ENCODE results near the gene MKRN2.
A peak's percentile ranks its signal among the peaks of the same experiment; 100 is the strongest.

The MKRN2 gene

DNA sequence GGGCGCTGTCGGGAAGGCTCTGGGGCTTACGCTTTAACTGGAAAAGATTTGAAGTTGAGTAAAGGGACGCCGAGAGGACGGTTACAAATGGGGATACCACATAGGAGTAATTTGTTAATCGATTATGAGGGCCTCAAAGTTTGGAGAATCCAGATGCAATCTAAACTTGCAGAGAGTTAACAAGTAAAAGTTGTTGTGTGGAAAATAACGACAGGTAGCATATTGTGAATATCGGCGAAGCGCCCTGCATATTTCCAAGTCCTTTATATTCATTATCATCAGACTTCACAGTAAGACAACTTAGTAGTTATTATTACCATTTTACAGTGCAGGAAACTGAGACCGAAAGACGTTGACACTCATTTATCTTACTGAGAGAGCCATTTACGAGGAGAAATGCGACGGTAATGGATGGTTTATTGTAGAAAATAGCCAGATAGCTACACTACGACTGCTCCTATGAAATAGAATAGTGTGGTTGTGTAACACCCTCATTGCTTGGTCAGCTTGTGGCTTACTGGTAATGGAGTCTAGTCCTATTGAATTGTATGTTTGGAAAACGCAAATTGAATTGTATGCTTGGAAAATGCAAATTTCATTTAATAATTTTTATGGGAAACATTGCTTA is 700 bp downstream of the MKRN2 start:
- DNase-seq = no peak

DNA sequence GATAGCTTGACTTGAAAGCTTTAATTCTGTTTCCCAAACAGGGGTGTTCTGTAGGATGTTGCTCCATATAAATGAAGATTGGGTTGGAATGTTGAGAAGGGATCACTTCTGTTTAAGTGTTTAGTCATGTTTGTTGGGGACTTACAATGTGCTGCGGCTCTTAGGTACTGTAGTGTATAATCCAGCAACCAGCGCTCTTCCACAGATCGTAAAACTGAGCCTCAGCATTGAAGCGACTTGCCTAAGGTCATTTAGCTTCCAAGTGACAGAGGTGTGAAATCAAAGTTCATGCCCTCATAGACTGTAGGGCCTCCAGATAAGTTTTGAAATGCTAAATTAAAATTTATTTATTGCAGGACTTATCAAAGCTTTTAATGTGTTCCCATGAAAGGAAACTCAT is 1.8 kb downstream of the MKRN2 start:
- DNase-seq = no peak

DNA sequence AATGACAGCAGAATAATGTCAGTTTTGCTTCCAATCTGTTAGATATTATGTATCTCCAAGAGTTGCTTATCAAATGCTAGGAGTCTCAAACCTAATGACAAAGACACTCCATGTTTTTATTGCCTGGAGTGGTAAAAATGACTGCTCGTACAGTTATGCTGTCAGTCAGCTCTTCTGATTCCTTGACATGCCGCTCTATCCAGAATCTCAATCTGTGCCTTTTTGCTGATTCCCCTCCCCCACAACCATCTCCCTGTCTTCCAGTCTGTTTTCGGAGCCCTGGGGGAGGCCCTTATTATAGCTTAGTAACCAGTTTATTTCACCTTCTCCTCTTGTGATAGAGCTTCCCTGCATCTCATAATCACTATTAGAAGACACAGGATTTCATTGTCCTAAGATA is 2.6 kb downstream of the MKRN2 start:
- DNase-seq = no peak

DNA sequence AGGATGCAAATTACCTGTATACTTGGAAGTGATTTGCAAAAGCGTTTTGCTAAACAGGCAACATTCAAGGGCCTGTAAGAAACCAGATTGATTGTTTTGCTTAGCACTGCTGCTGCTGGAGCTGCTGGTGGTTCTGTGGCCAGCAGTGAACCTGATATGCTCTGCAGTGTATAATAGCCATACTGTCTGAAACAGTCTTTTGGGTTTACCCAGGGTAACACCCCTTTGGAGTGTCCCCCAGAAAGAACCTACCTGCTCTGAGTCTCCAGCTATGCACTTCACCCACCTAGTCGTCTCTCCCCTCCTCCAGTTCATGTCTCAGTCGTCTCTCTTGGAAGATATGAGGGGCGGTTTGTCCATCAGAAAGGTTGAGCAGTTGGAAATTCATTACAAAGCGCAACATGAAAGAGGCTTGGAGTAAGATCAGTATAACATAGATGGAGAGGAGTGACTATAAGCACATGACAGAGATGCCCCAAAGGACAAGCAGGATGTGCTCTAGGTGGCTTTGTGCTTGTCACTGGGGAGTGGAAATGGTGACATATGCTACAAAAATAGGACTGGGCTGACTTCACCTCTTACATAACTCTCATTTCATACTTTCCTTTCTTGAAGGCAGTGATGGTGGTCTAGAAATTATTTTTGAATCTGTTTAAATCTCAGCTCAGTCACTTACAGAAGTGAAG is 3.8 kb downstream of the MKRN2 start:
- no peak for DNase-seq

DNA sequence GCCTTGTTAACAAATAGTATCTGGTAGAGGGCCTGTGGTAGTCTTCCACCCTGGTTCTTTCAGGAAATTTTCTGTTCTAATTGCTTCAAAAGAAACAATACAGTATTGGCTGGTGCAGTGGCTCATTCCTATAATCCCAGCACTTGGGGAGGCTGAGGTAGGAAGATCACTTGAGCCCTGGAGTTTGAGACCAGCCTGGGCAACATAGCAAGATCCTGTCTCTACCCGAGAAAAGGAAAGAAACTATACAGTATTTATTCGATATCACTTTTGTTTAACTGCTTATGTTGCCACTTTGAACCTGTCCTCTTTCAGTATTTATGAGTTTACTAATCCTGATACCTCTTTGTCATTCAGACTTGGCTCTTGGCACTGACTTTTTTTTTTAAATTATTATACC is 4.5 kb downstream of the MKRN2 start:
- DNase-seq = no peak

DNA sequence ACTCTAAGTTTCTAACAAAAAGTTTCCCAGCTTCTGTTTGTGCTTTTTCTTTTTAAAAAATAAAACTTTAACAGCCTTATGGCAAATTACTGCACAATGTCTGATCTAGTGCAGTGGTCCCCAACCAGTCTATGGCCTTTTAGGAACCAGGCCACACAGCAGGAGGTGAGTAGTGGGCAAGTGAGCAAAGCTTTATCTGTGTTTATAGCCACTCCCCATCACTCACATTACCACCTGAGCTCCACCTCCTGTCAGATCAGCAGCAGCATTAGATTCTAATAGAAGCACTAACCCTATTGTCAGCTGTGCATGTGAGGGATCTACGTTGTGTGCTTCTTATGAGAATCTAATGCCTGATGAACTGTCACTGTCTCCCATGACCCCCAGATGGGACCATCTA is 5.6 kb downstream of the MKRN2 start:
- DNase-seq = no peak

DNA sequence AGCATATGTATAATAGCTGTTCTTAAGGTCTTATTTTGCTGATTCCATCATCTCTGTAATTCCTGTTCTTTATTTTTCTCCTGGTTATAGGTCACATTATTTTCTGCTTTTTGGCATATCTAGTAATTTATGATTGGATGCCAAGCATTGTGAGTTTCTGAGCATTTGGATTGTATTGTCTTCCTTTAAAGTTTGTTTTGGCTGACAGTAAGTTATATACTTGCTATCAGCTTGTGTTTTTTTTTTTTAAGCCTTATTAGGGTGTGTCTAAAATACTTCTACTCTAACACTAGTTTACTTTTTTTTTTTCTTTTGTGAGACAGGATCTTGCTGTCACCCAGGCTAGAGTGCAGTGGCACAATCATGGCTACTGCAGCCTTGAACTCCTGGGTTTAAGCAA is 10.1 kb downstream of the MKRN2 start:
- no peak for DNase-seq

DNA sequence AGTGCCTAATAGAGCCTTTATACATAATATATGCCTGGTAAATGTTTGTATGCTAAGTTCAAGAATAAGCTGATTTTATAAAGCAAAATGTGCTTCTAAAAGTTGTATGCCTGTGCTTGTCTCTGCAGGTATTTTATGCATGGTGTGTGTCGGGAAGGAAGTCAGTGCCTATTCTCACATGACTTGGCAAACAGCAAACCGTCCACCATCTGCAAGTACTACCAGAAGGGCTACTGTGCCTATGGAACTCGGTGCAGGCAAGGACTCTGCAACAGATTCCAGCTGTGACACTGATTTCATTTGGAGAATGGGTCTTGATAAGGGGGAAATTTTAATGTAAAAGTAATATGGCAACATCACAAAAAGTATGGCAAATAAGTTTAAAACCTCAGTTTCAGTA is 11.9 kb downstream of the MKRN2 start:
- no peak for DNase-seq

DNA sequence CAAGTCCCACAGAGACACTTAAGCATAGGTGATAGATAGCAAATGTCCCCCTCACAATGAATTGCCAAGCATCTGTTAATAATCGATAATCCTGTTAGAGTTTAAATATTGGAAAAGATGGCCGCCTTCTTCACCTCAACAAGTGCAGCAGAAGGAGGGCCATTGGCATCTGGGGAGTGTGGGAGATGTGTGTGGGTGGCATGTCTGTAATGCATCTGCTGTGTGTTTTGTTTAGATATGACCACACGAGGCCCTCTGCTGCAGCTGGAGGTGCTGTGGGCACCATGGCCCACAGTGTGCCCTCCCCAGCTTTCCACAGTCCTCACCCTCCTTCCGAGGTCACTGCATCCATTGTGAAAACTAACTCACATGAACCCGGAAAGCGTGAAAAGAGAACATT is 12.9 kb downstream of the MKRN2 start:
- no peak for DNase-seq

DNA sequence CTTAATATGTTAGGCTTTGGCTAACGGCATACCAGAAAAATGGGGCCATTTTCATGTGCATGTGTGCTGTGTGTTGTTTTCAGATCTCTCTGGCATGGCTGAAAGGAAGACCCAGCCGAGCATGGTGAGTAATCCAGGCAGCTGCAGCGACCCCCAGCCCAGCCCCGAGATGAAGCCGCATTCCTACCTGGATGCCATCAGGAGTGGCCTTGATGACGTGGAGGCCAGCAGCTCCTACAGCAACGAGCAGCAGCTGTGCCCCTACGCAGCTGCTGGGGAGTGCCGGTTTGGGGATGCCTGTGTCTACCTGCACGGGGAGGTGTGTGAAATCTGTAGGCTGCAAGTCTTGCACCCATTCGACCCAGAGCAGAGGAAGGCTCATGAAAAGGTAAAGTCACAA is 15.1 kb downstream of the MKRN2 start:
- no peak for DNase-seq

DNA sequence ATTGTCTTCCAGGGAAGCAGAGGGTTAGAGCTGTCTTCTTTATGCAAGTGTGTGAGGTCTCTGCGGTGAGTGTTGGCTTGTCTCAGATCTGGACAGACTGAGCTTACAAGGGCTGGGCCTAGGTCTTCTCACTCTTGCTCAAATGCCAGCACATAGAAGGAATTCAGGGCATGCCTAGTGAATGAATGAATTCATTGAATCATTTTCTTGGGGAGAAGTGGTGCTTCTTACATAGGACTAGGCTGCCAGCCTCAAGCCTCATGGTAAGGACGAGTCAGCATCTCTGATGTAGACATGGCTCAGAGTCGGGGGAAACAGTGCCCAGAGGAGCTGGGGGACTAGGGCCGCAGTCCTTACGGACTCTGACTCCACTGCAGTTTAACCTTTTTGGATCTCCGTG is 17.2 kb downstream of the MKRN2 start:
- DNase-seq = no peak

DNA sequence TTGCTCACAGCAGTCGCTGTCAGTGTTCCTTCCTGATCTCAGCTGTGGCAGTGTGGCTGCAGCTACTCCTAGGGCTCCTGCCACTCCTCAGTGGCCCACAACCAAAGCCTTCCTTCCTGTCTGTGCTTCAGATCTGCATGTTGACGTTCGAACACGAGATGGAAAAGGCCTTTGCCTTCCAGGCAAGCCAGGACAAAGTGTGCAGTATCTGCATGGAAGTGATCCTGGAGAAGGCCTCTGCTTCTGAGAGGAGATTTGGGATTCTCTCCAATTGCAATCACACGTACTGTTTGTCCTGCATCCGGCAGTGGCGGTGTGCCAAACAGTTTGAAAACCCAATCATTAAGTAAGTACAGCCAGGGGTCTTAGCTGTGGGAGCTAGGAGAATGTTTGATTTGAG is 17.8 kb downstream of the MKRN2 start:
- DNase-seq = no peak

DNA sequence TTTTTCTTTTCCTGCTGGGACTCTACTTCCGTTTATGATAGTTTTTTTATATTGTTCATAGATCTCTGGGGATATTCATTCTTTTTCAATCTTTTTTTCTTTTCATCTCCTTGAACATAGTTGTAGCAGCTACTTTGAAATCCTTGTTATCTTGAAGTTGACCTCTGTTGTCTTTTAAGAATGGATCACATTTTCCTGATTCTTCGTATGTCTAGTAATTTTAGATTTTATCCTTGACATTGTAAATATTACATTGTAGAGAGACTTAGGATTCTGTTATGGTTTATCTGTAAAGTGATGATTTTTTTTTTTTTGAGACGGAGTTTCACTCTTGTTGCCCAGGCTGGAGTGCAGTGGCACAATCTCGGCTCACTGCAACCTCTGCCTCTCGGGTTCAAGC is 20.5 kb downstream of the MKRN2 start:
- no peak for DNase-seq

DNA sequence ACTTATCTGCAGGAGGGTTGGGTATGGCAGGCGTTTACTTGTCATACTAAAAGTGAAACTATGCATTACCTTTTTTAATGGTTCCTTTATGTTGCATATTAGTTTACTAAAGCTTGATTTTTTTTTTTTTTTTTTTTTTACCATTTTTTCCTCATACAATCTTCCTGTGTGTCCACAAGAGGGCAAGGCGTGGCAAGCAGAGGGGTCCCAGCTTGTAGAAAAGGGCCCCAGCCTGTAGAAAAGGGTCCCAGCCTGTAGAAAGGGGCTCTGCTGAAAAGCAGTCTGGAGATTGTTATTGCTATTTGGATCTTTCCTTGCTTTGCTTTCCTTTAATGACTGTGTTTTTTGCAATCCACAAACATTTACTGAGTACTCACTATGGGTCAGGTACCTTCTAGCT is 21.9 kb downstream of the MKRN2 start:
- no peak for DNase-seq

DNA sequence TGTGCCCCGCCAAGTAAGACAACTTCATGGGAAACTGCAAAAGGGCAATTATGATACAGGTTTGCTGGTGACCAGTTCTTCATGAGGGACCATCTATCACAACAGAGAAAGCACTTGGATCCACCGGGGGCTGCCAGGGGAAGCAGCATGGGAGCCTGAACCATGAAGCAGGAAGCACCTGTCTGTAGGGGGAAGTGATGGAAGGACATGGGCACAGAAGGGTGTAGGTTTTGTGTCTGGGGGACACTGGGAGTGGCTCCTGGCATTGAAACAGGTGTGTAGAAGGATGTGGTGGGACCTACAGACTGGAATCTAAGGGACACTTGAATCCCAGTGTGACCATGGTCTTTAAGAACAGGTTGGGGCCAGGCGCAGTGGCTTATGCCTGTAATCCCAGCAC is 22.6 kb downstream of the MKRN2 start:
- DNase-seq = no peak

DNA sequence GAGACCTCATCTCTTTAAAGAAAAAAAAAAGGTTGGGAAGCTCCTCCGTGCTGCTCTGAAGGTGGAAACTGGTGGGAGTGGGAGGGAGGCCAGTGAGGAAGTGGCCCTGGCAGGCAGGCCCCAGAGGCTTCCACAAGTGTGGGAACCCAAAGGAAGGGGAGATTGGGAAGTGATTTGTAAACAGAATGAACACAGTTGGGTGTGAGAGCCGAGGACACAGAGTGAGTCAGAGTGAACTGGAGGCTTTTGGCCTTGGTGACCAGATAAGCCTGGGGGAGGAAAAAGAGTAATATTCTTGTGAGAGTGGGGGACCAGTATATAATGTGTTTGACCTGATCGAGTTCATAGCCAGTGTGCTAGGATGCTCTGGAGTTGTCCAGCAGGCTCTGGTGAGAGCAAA is 23.0 kb downstream of the MKRN2 start:
- DNase-seq = no peak

DNA sequence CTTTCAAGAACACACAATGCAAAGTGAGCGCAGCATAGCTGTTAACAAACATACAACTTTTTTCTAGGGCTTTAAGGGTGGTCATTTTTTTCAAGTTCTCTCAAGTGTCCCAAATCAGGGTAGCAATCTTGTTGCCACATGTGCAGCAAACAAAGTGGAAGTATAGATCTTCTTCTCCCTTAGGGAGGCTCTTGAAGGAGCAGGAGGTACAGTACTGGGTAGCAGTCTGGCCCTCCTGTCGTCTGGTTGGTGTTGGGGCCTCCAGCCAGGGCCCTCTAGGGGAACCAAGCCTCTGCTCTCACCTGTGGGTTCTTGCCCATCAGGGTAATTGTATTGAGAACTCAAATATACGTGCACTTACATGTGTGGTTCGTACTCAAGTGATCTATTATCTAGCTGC is 25.8 kb downstream of the MKRN2 start:
- no peak for DNase-seq

DNA sequence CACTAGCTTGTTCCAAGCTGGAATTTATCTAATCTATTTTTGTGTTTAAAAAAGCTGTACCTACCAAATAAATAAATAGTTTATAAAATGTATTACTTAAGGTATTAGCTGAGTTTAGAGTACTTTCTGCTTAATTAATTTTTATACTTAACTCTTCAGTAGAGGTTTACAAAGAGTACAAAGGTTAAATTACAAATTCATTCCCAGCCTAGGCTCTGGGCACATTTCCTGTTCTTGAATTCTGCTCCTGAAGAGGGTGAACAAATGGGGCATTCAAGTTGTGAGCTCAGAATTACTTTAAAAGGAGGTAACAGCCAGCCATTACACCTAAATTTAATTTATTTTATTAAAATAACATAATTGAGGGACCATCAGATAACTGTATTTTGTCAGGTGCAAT is 26.4 kb downstream of the MKRN2 start:
- no peak for DNase-seq

DNA sequence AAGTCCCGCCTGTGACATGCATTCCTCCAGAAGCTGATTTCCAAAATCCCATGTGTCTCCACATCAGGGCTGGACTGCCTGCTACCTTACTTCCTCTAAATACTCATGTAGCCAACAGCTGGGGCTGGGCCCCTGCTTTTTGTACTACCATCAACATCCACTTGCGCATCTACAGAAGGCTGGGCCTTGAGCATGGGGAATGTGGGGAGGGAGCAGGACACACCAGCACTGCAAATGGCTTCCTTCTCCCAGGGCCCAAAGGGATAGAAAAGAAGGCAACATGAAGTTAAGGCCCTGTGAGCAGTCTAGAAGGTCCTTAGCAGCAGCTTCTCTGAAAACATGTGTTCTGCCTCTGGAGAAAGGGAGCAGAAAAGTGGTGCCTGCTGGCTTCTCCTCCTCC is 27.2 kb downstream of the MKRN2 start:
- no peak for DNase-seq

DNA sequence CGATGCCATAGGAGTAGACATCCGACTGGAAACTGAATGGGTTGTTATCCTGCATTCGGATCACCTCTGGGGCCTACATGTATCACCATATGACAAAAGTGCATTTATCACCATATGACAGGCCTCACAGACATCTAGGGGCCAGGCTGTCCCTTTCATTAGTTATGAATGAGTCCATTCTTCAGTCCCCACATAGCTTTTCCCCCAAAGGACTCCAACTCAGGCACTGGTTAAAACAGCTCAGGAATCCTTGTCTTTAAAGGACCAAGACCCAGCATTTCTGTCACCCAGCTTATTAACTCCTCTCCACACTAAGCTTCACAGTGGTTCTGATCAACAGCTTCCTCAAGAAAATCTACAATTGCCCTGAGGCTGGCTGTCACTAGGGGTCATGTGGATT is 28.3 kb downstream of the MKRN2 start:
- no peak for DNase-seq

DNA sequence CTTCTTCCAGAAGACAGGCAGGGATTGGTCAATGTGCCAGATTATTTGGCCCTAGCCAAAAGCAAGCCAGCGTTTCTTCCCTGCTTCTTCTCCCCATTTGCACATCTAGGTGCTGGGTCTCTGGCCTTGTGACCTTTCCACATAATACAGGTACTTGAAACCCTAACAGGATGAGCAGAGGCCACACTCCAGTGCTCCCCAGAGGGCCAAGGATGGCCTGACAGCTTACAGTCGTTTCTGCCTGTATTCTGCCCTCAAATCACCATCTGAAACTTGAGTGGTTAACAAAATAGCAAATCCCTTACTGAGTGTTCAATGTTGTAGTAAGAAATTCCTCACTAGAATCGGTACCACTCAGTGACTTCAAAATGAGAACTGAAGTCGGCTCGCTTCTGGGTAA is 29.1 kb downstream of the MKRN2 start:
- DNase-seq = no peak

DNA sequence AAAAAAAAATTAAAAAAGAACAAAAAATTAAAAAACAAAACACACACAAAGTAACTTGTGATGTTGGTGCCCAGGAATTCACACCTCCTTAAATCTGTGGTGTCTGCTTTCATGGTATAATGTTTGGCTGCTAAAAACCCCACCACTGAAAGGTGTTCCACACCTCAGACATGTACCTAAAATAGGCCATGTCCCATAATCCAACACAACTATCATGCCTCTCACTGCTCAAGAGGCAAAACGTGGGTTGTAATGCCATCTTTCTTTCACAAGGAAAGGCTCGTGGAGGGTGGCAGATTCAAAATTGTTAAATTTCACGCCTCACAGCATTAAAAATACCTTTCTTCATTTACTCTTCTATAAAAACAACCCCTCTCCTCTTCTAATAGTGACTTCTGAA is 29.5 kb downstream of the MKRN2 start:
- DNase-seq = no peak

DNA sequence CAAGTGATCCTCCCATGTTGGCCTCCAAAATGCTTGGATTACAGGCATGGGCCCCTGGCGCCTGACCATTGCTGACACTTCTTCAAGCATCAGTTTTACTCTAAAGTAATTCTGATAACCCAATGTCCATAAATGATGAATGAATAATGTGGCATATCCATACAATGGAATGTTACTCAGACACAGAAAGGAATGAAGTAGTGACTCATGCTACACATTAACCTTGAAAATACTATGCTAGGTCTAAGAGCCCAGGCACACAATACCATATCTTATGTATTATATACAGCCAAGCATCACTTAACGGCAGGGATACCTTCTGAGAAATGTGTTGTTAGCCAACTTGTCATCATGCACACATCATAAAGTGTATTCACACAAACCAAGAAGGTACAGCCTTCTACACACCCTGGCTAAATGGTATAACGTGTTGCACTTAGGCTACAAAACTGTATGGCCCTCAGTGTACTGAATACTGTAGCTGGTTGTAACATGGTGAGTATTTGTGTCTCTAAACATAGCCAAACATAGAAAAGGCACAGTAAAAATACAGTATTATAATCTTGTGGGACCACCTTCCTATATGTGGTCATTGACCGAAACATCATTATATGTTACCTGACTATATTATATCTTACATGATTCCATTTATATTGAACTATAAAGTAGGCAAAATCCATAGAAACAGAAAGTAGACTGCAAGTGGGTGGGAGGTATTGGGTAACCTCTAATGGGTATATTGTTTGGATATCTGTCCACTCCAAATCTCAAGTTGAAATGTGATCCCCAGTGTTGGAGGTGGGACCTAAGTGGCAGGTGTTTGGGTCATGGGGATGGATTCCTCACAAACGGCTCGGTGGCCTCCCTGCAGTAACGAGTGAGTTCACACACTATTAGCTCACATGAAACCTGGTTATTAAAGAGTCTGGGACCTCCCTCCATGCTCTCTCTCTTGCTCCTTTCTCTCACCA is 31.4 kb downstream of the MKRN2 start:
- peak; percentile 31 for DNase-seq

DNA sequence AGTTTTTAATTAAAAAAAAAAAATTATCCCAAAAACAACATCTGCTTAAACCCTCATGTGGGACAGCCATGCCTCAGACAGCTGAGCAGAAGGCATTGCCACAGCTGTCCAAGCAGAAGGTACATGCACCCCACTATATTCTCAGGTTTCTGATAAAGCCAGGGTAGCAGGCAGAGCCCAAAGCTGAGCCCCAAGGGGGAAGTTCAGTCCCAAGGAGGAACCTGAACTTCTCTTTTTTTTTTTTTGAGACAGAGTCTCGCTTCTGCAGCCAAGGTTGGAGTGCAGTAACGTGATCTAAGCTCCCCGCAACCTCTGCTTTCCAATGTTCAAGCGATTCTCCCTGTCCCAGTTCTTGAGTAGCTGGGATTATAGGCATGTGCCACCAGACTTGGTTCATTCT is 33.2 kb downstream of the MKRN2 start:
- no peak for DNase-seq

Data from NCI-H187 treated with DMSO at 0.1 percent for 48 hours (cell line).